AG09319 (cell line): Measurements from ENCODE around the gene ENTPD1.
A peak's percentile ranks its signal among the peaks of the same experiment; 100 is the strongest.
"Not testable (repeated sequence)": the region's sequence is repeated elsewhere in the genome, so short reads cannot be mapped to it uniquely, and the experiment has no call there.

Experiments
- DNase-seq: peaks from one replicate; pipeline ENCODE4 v3.0.0-alpha.2; 2010; ENCODE audit warnings: low read depth; ENCODE audit errors: extremely low read depth
- CTCF ChIP-seq: IDR thresholded peaks from 2 replicates; pipeline ENCODE4 v1.5.1; 2011; ENCODE audit warnings: low read depth, mild to moderate bottlenecking, inconsistent platforms, low read length, moderate library complexity

Gene ENTPD1

GRCh38 chr10:95906677-95907455, 150.9 kb downstream of the ENTPD1 start:
- TF ChIP-seq CTCF, result peak; percentile 26

GRCh38 chr10:95907456-95908253, 151.7 kb downstream of the ENTPD1 start, which contains the start of gene CC2D2B:
CC2D2B (plus strand) TSS chr10:95907975; CDS start chr10:95911324, 3,349 bp downstream.
- no peak for TF ChIP-seq CTCF
- peak; percentile 49 for DNase-seq

More at GRCh38 chr10:95906677-95907455, 150.9 kb downstream of the ENTPD1 start:
- peak; percentile 12 for DNase-seq

GRCh38 chr10:95908450-95908849, 152.5 kb downstream of the ENTPD1 start:
- no peak for DNase-seq
- TF ChIP-seq CTCF, result no peak

- no peak for DNase-seq
- TF ChIP-seq CTCF, result no peak
Observed at GRCh38 chr10:95909561-95909960, 153.6 kb downstream of the ENTPD1 start.

GRCh38 chr10:95916039-95916438, 160.1 kb downstream of the ENTPD1 start:
- DNase-seq, result not testable (repeated sequence)
